ENCODE data around the gene BIRC6.
"Not testable (repeated sequence)": the region's sequence is repeated elsewhere in the genome, so short reads cannot be mapped to it uniquely, and the experiment has no call there.

DNA sequence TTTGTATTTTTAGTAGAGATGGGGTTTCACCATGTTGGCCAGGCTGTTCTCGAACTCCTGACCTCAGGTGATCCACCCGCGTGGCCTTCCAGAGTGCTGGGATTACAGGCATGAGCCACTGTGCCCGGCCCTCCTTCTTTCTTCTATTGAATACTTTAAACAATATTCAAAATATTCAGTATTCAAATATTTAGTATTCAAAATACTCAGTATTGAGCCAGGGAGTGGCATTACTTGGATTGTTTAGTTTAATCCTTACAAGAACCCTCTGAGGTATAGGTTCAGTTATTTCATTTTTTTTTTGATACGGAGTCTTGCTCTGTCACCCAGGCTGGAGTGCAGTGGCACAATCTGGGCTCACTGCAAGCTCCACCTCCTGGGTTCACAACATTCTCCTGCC lies 281.7 kb downstream of the BIRC6 start:
- not testable (repeated sequence) for TF ChIP-seq CBX5 (IDR thresholded peaks at IDR 0.05; ENCODE audit: low read depth, low read length); POLR2A (IDR thresholded peaks at IDR 0.05; ENCODE audit: control extremely low read depth in 1 of 2, low read depth in 2 of 2, low read length in 2 of 2); KDM1A (IDR thresholded peaks at IDR 0.05; ENCODE audit: borderline replicate concordance, low read length); USF2 (IDR thresholded peaks at IDR 0.05; ENCODE audit: low read length); NRF1 (IDR thresholded peaks at IDR 0.05; ENCODE audit: low read depth, low read length)
- TF ChIP-seq, protein P1, sequence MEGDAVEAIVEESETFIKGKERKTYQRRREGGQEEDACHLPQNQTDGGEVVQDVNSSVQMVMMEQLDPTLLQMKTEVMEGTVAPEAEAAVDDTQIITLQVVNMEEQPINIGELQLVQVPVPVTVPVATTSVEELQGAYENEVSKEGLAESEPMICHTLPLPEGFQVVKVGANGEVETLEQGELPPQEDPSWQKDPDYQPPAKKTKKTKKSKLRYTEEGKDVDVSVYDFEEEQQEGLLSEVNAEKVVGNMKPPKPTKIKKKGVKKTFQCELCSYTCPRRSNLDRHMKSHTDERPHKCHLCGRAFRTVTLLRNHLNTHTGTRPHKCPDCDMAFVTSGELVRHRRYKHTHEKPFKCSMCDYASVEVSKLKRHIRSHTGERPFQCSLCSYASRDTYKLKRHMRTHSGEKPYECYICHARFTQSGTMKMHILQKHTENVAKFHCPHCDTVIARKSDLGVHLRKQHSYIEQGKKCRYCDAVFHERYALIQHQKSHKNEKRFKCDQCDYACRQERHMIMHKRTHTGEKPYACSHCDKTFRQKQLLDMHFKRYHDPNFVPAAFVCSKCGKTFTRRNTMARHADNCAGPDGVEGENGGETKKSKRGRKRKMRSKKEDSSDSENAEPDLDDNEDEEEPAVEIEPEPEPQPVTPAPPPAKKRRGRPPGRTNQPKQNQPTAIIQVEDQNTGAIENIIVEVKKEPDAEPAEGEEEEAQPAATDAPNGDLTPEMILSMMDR (IDR thresholded peaks at IDR 0.05; ENCODE audit: control extremely low read depth in 1 of 3, insufficient read depth in 1 of 3, low read depth in 1 of 3, low read length in 3 of 3), result not testable (repeated sequence)

Data from H1 (cell line).